ENCODE measurements around the gene RGS7.
"Not testable (repeated sequence)": the region's sequence is repeated elsewhere in the genome, so short reads cannot be mapped to it uniquely, and the experiment has no call there.

RGS7 gene

GRCh38 chr1:241095847-241096246, 261.2 kb downstream of the RGS7 start:
- TF ChIP-seq, protein P1, sequence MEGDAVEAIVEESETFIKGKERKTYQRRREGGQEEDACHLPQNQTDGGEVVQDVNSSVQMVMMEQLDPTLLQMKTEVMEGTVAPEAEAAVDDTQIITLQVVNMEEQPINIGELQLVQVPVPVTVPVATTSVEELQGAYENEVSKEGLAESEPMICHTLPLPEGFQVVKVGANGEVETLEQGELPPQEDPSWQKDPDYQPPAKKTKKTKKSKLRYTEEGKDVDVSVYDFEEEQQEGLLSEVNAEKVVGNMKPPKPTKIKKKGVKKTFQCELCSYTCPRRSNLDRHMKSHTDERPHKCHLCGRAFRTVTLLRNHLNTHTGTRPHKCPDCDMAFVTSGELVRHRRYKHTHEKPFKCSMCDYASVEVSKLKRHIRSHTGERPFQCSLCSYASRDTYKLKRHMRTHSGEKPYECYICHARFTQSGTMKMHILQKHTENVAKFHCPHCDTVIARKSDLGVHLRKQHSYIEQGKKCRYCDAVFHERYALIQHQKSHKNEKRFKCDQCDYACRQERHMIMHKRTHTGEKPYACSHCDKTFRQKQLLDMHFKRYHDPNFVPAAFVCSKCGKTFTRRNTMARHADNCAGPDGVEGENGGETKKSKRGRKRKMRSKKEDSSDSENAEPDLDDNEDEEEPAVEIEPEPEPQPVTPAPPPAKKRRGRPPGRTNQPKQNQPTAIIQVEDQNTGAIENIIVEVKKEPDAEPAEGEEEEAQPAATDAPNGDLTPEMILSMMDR (conservative IDR thresholded peaks at IDR 0.05; ENCODE audit: control insufficient read depth, insufficient read depth, low read depth, low read length): no peak
- no peak for DNase-seq (ENCODE audit: low read depth)
- no peak overlapping the region for H3K4me3 ChIP-seq (ENCODE audit: control insufficient read depth, low read depth, low read length)

- DNase-seq (ENCODE audit: low read depth): no peak
- no peak overlapping the region for H3K4me3 ChIP-seq (ENCODE audit: control insufficient read depth, low read depth, low read length)
- TF ChIP-seq, protein P1 (conservative IDR thresholded peaks at IDR 0.05; ENCODE audit: control insufficient read depth, insufficient read depth, low read depth, low read length): no peak
These were observed 266.2 kb downstream of the RGS7 start for GRCh38 chr1:241090798-241091197.

DNA sequence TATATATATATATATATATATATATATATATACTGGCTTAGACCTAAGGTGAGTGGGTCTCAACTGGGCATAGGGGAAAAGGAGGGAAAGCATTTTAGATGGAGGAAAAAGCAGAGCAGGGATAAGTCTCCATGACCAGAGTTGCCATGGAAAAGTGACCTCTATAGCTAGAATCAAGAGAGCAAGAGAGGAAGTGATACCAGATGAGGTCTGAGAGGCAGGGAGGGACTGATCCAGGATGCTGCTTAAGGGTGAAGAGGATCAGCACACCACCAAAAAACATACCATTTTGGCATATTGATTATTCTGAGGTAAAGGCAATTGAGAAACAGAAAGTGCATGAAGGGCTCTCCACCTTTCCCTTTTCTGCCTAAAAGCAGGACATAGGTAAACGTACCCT, 267.9 kb downstream of the RGS7 start:
- H3K4me3 ChIP-seq (ENCODE audit: control insufficient read depth, low read depth, low read length): not testable (repeated sequence)

DNA sequence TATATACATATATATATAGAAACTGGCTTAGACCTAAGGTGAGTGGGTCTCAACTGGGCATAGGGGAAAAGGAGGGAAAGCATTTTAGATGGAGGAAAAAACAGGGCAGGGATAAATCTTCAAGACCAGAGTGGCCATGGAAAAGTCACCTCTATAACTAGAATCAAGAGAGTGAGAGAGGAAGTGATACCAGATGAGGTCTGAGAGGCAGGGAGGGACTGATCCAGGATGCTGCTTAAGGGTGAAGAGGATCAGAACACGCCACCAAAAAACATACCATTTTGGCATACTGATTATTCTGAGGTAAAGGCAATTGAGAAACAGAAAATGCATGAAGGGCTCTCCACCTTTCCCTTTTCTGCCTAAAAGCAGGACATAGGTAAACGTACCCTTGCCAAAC, 268.9 kb downstream of the RGS7 start:
- not testable (repeated sequence) for H3K4me3 ChIP-seq (ENCODE audit: control insufficient read depth, low read depth, low read length); DNase-seq (ENCODE audit: low read depth)

More for the DNA sequence above, 267.9 kb downstream of the RGS7 start:
- DNase-seq (ENCODE audit: low read depth): not testable (repeated sequence)

- no peak for DNase-seq (ENCODE audit: low read depth)
- no peak overlapping the region for H3K4me3 ChIP-seq (ENCODE audit: control insufficient read depth, low read depth, low read length)
- TF ChIP-seq, protein P1 (conservative IDR thresholded peaks at IDR 0.05; ENCODE audit: control insufficient read depth, insufficient read depth, low read depth, low read length): no peak
These were observed 270.3 kb downstream of the RGS7 start for GRCh38 chr1:241086686-241087085.

- TF ChIP-seq, protein P1 (conservative IDR thresholded peaks at IDR 0.05; ENCODE audit: control insufficient read depth, insufficient read depth, low read depth, low read length): no peak
- no peak for DNase-seq (ENCODE audit: low read depth)
- no peak overlapping the region for H3K4me3 ChIP-seq (ENCODE audit: control insufficient read depth, low read depth, low read length)
These were observed 273.7 kb downstream of the RGS7 start for GRCh38 chr1:241083285-241083684.

GRCh38 chr1:241081473-241081872, 275.5 kb downstream of the RGS7 start:
- DNase-seq (ENCODE audit: low read depth): peak; percentile 35
- TF ChIP-seq, protein P1 (conservative IDR thresholded peaks at IDR 0.05; ENCODE audit: control insufficient read depth, insufficient read depth, low read depth, low read length): no peak
- no peak overlapping the region for H3K4me3 ChIP-seq (ENCODE audit: control insufficient read depth, low read depth, low read length)

DNA sequence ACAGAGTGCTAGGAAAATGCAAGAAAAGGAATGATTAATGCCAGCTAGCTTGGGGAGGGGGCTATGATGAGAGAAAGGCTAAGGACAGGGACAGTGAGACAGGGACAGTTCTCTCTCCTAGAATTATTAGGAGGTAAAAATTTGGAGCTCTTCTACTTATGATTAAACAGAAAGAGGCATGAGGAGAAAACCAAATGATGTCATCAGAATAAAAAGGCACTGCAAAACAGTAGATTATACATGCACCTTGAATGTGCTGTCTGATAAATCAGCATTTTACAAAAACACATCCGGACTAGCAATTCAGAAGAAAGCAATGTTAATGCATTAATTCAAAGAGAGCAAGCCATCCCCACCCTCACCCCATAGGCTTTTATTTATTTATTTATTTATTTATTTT, 277.5 kb downstream of the RGS7 start:
- no peak for DNase-seq (ENCODE audit: low read depth)
- TF ChIP-seq, protein P1 (conservative IDR thresholded peaks at IDR 0.05; ENCODE audit: control insufficient read depth, insufficient read depth, low read depth, low read length): no peak
- H3K4me3 ChIP-seq (ENCODE audit: control insufficient read depth, low read depth, low read length): no peak overlapping the region
